ENCODE results near the gene ULK3.

Gene ULK3

DNA sequence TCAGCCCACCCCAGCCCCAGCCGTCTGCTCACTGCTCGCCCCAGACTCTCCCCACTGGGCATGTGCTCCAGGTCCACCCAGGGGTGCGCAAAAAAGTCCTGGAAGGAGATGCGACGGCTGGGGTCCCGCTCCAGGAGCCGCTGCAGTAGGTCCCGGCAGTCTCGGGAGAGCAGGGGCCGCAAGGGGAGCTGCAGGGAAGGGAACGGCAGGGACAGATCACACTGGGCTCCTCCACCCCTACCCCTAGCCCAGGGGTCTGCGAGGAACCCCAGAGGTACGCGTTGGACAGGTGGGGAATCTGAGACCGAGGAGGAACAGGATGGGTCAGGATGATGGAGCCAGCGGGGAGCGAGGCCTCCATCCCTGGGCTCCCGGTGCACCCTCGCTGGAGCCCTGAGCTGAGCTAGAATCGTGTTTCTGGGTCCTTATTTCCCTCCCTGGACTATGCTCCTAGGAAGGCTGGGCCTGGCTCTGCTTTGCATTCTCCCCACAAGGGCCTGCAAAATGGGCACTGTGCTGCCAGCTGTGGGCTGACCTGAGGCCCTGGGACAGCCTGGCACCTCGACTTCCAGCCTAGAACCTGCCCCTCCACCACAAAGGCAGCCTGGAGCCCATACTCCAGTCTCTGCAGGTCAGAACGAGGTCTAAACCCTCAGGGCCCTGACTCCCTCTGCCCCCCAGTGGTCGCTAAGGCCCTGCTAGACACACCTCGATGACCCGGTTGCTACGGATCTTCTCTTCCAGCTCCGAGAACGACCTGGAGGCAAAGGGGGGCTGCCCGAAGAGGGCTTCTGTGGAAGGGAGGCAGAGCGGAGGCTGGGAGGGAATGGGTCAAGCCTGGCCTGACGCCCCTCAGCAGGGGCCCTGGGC lies 3.2 kb downstream of the ULK3 start:
- no peak for DNase-seq

DNA sequence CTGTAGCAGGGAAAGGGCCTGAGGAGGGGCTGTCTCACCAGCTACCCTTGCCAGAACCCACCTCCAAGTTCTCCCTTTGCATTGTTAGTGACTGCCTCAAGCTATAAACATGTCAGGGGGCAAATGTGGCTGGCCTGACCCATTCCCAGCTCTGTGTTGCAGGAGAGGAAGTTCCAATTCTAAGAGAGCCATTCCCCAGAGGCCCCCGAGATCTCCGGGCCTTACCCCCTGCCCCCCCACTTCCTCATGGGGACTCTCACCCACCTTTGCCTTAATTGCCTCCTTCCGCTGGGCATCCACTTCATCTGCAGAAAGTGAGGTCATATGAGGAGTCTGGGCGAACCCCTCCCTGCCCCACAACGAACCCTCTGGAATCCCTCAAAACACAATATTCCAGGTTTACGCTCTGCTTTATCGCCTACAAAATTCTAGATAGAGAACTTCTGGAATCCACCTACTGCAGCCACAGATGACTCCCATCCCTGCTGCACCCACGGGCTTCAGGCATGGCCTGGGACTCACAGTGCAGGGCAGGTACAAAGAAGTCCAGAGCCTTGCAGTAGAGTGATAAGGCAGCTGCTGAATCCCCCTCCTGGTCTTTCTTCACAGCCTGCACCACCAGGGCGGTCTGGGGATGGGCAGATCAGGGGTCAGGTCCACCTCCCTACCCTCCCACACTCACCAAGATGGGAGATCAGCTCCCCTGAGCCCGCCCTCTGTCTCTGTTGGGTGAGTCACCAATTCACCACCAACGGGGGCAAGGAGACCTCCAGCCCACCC lies 4.0 kb downstream of the ULK3 start:
- no peak for DNase-seq

DNA sequence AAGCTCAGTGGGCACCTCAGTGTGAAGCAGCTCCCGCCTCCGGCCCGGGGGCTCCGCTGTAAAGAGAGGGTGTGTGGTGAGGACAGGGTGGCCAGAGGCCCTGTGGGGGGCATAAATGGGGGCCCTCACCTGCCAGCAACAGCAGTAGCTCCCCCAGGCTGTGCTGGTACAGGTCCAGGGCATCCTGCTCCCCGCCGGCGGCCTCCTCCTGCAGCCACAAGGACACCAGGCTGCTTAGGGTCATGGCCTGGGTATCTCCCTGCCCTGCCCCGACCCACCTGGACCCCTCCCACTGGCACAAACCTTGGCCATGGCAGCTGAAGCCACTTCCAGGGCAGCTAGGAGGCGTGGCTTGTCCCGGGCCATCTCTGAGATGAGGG lies 4.8 kb downstream of the ULK3 start:
- DNase-seq = no peak

GRCh38 chr15:74837482-74838136 lies 5.3 kb downstream of the ULK3 start:
- DNase-seq = no peak

GRCh38 chr15:74836846-74837245 lies 6.1 kb downstream of the ULK3 start:
- no peak for DNase-seq

- DNase-seq = peak; percentile 58 to 64
These were observed 7.6 kb downstream of the ULK3 start for GRCh38 chr15:74835312-74835823.

DNA sequence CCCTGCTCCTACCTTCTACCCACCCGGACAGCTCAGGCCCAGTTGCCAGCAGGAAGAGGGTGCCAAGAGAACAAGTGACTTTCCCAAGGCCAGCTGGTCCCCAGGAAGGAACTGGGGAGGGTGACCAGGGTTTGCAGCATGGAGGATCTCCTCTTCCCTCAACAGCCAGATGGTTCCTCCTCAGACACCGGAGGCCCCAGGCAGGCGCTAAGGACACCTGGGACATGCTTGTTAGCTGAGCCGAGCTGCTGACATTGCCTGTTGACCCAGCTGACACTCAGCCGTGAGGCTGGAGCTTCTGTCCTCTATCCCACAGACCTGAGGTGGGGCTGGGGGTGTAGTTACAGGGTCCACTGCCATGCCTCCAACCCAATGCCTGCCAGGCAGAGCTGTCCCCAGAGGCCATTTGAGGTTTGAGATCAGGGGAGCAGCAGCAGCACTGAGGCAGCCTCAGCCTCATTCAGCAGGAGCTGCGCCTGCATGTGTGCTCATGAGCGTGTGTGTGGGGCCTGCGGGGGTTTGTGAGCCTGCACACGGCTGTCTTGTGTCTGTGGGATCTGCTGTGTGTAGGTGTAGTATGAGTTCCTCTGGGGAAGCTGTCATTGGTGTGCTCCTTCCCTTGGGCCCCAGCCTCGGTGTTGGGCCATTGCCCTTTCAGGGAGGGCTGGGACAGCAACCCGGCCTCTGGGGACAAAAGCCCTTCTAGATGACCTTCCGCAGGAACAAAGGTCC lies 9.4 kb downstream of the ULK3 start:
- no peak for DNase-seq

DNA sequence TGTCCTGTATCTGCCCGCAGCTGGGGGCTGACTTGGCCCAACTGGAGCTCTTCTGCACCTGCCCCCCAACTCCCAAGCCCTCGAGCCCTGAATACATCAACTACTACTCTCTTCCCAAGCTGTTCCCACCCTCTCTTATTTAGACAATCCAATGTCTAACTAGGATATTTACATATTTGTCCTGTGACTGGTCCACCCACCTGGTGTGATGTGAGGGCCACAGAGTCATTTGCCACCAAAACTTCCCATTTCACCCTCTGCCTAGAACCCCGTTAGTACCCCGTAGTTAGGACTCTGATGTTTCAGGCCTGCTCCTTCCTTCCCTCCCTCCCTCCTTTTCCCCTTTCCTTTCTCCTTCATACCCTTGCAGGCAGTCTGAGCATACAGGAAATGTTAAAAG lies 10.1 kb downstream of the ULK3 start:
- DNase-seq = no peak

GRCh38 chr15:74831813-74832495 lies 11.0 kb downstream of the ULK3 start:
- DNase-seq = no peak

DNA sequence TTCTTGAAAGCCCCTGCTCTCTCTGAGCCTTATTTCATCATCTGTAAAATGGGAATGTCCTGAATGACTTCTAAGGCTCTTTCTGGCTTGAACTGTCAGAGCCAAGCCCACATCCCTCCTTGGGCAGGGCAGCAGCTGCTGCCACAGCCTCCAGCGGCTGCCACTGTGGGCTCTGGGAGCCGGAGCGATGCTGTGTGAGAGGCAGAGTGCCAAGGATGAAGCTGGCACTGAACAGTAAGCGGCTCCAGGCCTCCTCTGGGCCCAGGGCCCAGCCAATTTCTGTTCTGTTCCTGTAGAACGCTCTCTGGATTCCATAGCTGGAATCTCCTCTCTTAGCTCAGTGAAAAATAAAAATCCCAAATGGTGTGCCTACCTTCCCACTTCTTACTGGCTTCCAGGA lies 12.1 kb downstream of the ULK3 start:
- DNase-seq = peak; percentile 61 to 96

- DNase-seq = peak; percentile 29 to 74
These were observed 13.0 kb downstream of the ULK3 start for GRCh38 chr15:74829991-74830390.

GRCh38 chr15:74829486-74829885 lies 13.5 kb downstream of the ULK3 start:
- no peak for DNase-seq

- DNase-seq = peak in 1 of 2 experiments; percentile 42
These were observed 14.1 kb downstream of the ULK3 start for GRCh38 chr15:74828835-74829234.

DNA sequence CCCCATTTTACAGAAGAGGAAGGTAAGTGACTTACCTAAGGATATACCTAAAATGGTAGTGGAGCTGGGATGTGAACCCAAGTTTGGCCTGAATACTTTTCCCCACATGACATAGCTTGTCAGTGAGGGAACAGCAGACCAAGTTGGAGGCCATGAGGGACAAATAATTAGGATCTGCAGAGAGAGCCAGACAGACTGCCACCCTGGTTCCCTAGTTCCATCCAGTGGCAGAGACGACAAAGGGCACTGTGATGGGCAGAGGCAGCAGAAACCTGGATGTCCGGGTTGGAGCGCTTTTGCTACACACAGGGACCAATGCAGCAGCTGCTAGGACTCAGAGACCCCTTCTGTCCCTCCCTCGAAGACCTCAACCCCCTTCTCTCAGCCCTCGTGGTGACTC lies 15.3 kb downstream of the ULK3 start:
- DNase-seq = no peak

- no peak for DNase-seq
These were observed 16.0 kb downstream of the ULK3 start for GRCh38 chr15:74826921-74827320.

GRCh38 chr15:74826364-74826819 lies 16.6 kb downstream of the ULK3 start, which contains the start of gene CPLX3:
CPLX3 (plus strand) TSS chr15:74826627; CDS start chr15:74826704, 77 bp downstream.
- no peak for DNase-seq

GRCh38 chr15:74825866-74826265 lies 17.1 kb downstream of the ULK3 start:
- no peak for DNase-seq

DNA sequence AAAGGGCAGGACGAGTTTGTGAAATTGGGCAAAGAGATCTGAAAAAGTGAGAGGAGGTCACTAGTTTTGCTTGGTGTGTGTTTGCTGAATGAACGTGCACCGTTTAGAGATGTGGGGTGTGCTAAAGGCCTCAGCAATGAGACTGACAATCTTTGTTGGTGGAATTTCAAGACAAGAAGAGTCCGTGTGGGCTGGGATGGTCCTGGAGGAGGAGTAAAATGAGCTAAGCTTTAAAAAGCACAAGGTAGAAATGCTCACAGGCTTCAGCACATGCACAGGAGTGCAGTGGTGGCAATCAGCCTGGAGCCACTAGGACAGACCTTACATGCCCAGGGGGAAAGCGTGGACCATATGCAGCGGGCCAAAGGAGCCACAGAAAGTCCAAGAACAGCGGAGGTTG lies 18.0 kb downstream of the ULK3 start:
- no peak for DNase-seq

DNA sequence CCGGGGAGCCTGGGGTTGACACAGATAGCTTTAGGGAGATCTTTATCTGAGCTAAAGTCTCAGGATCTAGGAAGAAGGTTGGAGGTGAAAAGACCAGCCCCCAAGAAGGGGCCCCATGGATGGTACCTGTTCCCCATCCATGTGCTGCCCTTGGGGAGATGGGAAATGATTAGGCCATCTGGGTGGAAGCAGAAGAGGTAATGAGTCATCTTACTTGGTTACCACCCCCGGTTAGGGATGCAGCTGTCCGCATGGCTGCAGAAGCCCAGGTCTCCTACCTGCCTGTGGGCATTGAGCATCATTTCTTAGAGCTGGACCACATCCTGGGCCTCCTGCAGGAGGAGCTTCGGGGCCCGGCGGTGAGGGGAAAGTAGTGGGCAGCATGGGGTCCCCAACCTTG lies 19.6 kb downstream of the ULK3 start:
- no peak for DNase-seq

GRCh38 chr15:74822233-74822632 lies 20.7 kb downstream of the ULK3 start:
- no peak for DNase-seq

DNA sequence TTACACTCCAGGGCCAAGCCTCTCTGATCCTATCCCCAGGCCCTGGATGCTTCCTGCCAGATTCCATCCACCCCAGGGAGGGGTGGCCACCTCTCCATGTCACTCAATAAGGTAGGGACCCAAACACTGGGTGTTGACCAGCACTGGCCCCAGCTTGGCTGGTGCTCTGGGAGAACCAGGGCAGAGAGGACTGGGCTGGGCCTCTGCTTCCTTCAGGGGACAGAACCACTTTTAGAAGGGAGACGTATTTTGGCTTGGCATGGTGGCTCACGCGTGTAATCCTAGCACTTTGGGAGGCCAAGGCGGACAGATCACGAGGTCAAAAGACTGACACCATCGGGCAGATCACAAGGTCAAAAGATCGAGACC lies 21.2 kb downstream of the ULK3 start:
- DNase-seq = no peak

All from NCI-H446 (cell line).